ENCODE data around the gene DNAJB11. TPM values are rescaled to one million over a fixed set of nuclear protein-coding genes. Genes with fewer than 3 reads are reported as not detected.

Gene DNAJB11
- 10 to 100 TPM; 43.7 to 69.9 (median 47.8) TPM for total RNA-seq

DNA sequence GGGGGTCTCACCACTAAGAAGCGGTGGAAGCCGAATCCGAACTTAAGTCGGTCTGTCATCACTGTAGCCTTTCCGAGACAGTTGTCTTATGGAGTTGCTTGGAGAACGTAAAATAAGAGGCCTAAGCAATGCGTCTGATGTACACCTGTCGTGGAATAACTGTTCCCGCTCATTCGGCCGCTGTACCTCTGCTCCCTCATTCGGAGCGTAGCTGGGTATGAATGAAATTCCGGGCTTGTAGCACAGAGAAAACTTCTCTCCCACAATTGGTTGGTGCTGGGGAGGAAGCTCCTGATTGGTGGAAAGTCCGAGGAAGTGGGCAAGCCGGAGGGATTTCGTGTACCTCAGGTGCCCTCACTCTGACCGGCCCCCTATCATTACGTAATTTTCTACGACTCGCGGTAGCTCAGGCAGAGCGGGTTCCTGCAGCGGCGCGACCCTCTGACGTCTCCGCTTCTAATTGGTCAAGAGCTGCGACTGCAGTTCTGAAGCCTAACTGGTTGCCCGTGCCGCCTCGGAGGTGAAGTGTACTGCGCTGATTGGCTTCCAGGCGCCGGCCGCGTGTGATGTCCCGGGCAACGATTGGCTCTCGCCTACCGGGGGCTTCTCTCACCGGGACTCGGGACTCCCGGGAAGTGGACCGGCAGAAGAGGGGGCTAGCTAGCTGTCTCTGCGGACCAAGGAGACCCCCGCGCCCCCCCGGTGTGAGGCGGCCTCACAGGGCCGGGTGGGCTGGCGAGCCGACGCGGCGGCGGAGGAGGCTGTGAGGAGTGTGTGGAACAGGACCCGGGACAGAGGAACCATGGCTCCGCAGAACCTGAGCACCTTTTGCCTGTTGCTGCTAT is at the start of gene DNAJB11:
TSS of gene DNAJB11 (plus strand) at position 625 of the 845 bp plus-strand sequence. CDS start at position 803, 178 bp downstream.
- ATAC-seq (ENCODE audit: low FRiP score) (peak; percentile 94), DNase-seq (ENCODE audit: low spot score) (peak; percentile 94)
- no peak for TF ChIP-seq CTCF (IDR thresholded peaks at IDR 0.05)

DNA sequence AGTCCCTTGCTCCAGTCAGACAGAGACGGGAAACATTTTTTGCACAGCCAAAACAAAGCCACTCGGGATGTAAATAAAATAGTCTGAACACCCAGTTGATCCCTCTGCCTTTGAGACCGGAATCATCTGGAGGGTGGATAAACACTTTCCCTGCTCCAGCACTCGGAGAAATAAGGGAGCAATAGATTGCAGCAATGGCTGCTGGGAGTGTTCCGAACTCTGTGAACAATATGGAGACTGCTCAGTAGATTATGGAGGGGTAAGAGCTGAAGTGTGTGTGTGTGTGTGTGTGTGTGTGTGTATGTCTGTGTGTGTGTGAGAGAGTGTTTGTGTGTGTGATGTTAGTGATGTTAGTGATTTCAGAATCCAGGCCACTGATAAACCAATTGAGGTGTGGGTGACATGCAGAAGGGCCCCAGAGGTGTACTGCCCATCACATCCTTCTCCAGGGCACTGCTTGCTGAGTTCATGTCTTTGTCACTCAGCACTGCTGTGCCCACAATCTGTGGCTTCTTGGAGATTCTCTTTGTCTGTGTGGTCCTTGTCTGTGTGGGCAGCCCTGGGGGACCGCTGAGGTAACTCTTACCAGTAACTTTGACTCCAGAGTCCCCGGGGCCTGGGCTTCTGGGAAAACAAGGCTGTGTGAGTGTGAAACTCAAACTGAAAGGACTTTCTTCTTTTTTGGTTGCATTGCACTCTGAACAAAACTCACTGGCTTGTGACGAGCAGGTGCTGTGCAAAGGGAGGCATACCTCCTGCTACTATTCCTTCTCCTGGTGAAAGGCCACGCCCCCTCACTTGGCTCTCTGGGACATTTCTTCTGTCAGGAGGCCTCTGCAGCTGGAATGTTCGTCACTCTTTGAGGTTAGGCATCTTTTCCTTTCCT is 49.3 kb upstream of the DNAJB11 start:
- no peak for TF ChIP-seq CTCF (IDR thresholded peaks at IDR 0.05)
- ATAC-seq (ENCODE audit: low FRiP score) (no peak), DNase-seq (ENCODE audit: low spot score) (no peak)

GRCh38 chr3:186523022-186523421 is 47.5 kb upstream of the DNAJB11 start:
- no peak for TF ChIP-seq CTCF (IDR thresholded peaks at IDR 0.05)
- no peak for DNase-seq (ENCODE audit: low spot score)
- ATAC-seq (ENCODE audit: low FRiP score): no peak

DNA sequence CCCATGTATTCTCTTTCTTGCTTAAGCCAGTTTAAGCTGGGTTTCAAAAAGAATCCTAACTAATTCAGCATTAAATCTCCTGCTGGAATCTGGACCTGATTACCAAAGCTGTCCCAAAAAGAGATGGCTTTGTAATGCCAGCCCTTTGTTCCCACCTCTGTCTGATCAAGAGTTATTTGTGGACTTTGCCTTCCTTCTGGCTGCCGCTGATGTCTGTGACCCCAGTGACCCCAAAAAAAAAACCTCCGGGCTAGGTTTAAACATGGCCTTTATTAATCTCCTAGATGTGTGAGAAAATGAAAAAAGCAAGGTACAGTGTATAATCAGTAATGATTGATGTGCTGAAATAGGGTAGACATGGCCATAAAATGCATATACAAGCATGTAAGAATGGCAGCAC is 47.1 kb upstream of the DNAJB11 start:
- DNase-seq (ENCODE audit: low spot score) (no peak), ATAC-seq (ENCODE audit: low FRiP score) (no peak)
- TF ChIP-seq CTCF (IDR thresholded peaks at IDR 0.05): no peak

DNA sequence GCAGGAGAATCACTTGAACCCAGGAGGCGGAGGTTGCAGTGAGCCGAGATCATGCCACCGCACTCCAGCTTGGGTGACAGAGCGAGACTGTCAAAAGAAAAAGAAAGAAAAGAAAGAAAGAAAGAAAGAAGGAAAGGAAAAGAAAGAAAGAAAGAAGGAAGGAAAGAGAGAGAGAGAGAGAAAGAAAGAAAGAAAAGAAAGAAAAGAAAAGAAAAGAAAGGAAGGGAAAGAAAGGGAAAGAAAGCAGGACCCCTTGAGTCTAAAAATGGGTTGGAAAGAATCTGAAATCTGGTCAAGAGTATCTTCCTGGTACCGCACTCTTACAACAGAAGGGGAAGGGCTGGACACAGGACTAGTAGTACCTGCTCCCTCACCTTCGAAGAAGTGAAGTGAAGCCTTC is 45.9 kb upstream of the DNAJB11 start:
- no peak for ATAC-seq (ENCODE audit: low FRiP score)
- no peak for TF ChIP-seq CTCF (IDR thresholded peaks at IDR 0.05)
- DNase-seq (ENCODE audit: low spot score): no peak

- ATAC-seq (ENCODE audit: low FRiP score) (no peak), DNase-seq (ENCODE audit: low spot score) (no peak)
- TF ChIP-seq CTCF (IDR thresholded peaks at IDR 0.05): no peak
These were observed 44.9 kb upstream of the DNAJB11 start for GRCh38 chr3:186525369-186526255.
